ENCODE results near the gene R3HDML. TPM values are rescaled to one million over a fixed set of nuclear protein-coding genes. Genes with fewer than 3 reads are reported as not detected.

R3HDML gene
- total and polyA plus RNA-seq, 2 of the 13 experiments (the other 11 are each of a cell fraction or from before 2014, with no cell fraction given) = not detected

GRCh38 chr20:44392776-44393607 is 56.1 kb downstream of the R3HDML start (continued):
- TF ChIP-seq ZBTB40 (IDR thresholded peaks at IDR 0.05) (no peak), ZBTB40 (CRISPR knock-in tag; IDR thresholded peaks at IDR 0.05) (0 out of 2 replicates have a peak, but pooled peaks have one; percentile 74), ATF7-NPFF (CRISPR knock-in tag; IDR thresholded peaks at IDR 0.05; ENCODE audit: low read depth) (no peak; the same call in 1 of the 2 replicates), NR0B2 (CRISPR knock-in tag; IDR thresholded peaks at IDR 0.05) (peak; percentile 78; the same call in 1 of the 2 replicates), KLF9 (CRISPR knock-in tag; IDR thresholded peaks at IDR 0.05; ENCODE audit: low read depth) (no peak), ZNF512 (CRISPR knock-in tag; IDR thresholded peaks at IDR 0.05) (no peak), SETDB1 (CRISPR knock-in tag; IDR thresholded peaks at IDR 0.05; ENCODE audit: borderline replicate concordance) (no peak), ZBTB1 (CRISPR knock-in tag; IDR thresholded peaks at IDR 0.05; ENCODE audit: borderline replicate concordance) (no peak), ZNF275 (CRISPR knock-in tag; IDR thresholded peaks at IDR 0.05; ENCODE audit: borderline replicate concordance) (peak; percentile 79; the same call in 1 of the 2 replicates), ZNF549 (CRISPR knock-in tag; IDR thresholded peaks at IDR 0.05) (no peak), ISL2 (CRISPR knock-in tag; IDR thresholded peaks at IDR 0.05) (peak; percentile 77), ZBTB10 (CRISPR knock-in tag; IDR thresholded peaks at IDR 0.05; ENCODE audit: borderline replicate concordance) (peak; percentile 74; the same call in 1 of the 2 replicates)

All from HepG2 (cell line).